Spleen (tissue), 11 donors: ENCODE results near the gene ATL2. TPM values are rescaled to one million over a fixed set of nuclear protein-coding genes. Genes with fewer than 3 reads are reported as not detected.
"Not testable (repeated sequence)": the region's sequence is repeated elsewhere in the genome, so short reads cannot be mapped to it uniquely, and the experiment has no call there.

ENCODE experiments used
- DNase-seq: peaks from one replicate; pipeline ENCODE4 v3.0.0-alpha.2; 2020
- H3K27ac ChIP-seq, 8 donors: fragments of 200-600 bp; sonication (generic) in 7 of 8; 1 replicate in 4 of 8; 2 replicates in 4 of 8; pipeline versions ENCODE4 v1.5.0 to v1.8.0; 2016 to 2021; ENCODE audit warnings: inconsistent platforms in 4 of 8, mild to moderate bottlenecking in 4 of 8, moderate library complexity in 1 of 8
- H3K27me3 ChIP-seq, 7 donors: fragments of 200-600 bp; sonication (generic) in 6 of 7; replicated peaks in 1 of 7; 1 replicate in 4 of 7; 2 replicates in 3 of 7; pipeline versions ENCODE4 v1.5.0 to v1.8.0; 2016 to 2021; ENCODE audit warnings: inconsistent platforms in 3 of 7, mild to moderate bottlenecking in 1 of 7
- H3K36me3 ChIP-seq, 6 donors: fragments of 200-600 bp; sonication (generic) in 5 of 6; 1 replicate in 4 of 6; 2 replicates in 2 of 6; pipeline versions ENCODE4 v1.5.0 to v1.8.0; 2016 to 2021; ENCODE audit warnings: inconsistent platforms in 2 of 6
- H3K4me1 ChIP-seq, 6 donors: fragments of 200-600 bp; sonication (generic) in 5 of 6; 1 replicate in 3 of 6; 2 replicates in 3 of 6; pipeline versions ENCODE4 v1.5.0 to v1.8.0; 2016 to 2021; ENCODE audit warnings: inconsistent platforms in 3 of 6
- H3K4me3 ChIP-seq, 8 donors: fragments of 200-600 bp; sonication (generic) in 7 of 8; 1 replicate in 4 of 8; 2 replicates in 4 of 8; pipeline versions ENCODE4 v1.5.0 to v1.8.0; 2016 to 2021; ENCODE audit warnings: inconsistent platforms in 4 of 8, mild to moderate bottlenecking in 4 of 8, moderate library complexity in 2 of 8
- H3K9me3 ChIP-seq, 8 donors: fragments of 200-600 bp; sonication (generic) in 7 of 8; 1 replicate in 4 of 8; 2 replicates in 4 of 8; pipeline versions ENCODE4 v1.5.0 to v1.8.0; 2016 to 2021; ENCODE audit warnings: inconsistent platforms in 4 of 8
- CTCF ChIP-seq, 11 experiments: fragments of 200-600 bp in 7 of 11; fragments of 450-650 bp in 4 of 11; sonication (generic) in 4 of 11; IDR thresholded peaks in 8 of 11; conservative IDR thresholded peaks in 3 of 11; 1 replicate in 7 of 11; 2 replicates in 4 of 11; pipeline versions ENCODE4 v1.4.0 to v1.8.0; 2016 to 2021; ENCODE audit warnings: antibody characterized with exemption in 11 of 11, inconsistent platforms in 4 of 11, mild to moderate bottlenecking in 1 of 11
- POLR2A ChIP-seq, 3 donors: fragments of 450-650 bp; IDR thresholded peaks; one replicate each; pipeline ENCODE4 v1.5.1; 2017; ENCODE audit warnings: antibody characterized with exemption in 3 of 3, mild to moderate bottlenecking in 1 of 3
- POLR2AphosphoS5 ChIP-seq, 3 donors: sonication (generic); formaldehyde crosslinking; IDR thresholded peaks; one replicate each; pipeline ENCODE4 v1.5.1; 2017; ENCODE audit warnings: antibody characterized with exemption in 3 of 3
- WGBS, 5 donors: extraction: QIAGEN DNeasy Blood & Tissue Kit in 3 of 5; methylation state at CpG; one replicate each; pipeline versions ENCODE4 v1.1.5 to v1.1.7; 2013 to 2018; 5-methylcytosine and 5-hydroxymethylcytosine counted together
- intact Hi-C: fragments of 100-400 bp; cut with DNase I; formaldehyde crosslinking; loops from one replicate; pipeline ENCODE4 v1.15.0; 2023; ENCODE audit warnings: low total_unique reads
- polyA plus RNA-seq, 3 donors: library from polyadenylated mRNA; stranded (reverse); fragments of 200-250 nt; gene quantifications; one replicate each; pipeline ENCODE4 v1.2.1, GENCODE V29; 2013
- total RNA-seq, 7 donors: library from RNA; depleted of rRNA in 3 of 7; stranded (reverse); fragments of >200 nt in 3 of 7; fragmentation: NEBNext Ultra II Directional in 4 of 7; extraction: Animal tissue kit (Norgen Biotek cat#: 25700) in 4 of 7; gene quantifications; one replicate each; pipeline versions ENCODE4 v1.1.0 to v1.2.1, GENCODE V29; 2016 to 2021
- donor health status: healthy with polysubstance abuse.
- donor health status: DM: no; HTN: no; CAD: no; lungs with moderate emphysema.
- donor health status: DM: no; HTN: no; CAD: no.
- donor health status: Bipolar disorder and iron deficiency.
- donor health status: healthy.
- donor health status: DM: no; HTN: no; CAD: no.
- donor health status: DM: yes; HTN: yes; CAD: no.

ATL2 gene
- total and polyA plus RNA-seq, 10 donors = 17.5 to 100 (median 64.2) TPM

- Histone ChIP-seq H3K27ac (no peak overlapping the region), H3K27me3 (peaks cover 0 to 8% (median 0%) of the 10 kb centered on the region in 7 donors), H3K4me3 (no peak overlapping the region), H3K9me3 (no peaks in the 10 kb centered on the region), H3K4me1 (no peaks in the 10 kb centered on the region), H3K36me3 (no peaks in the 10 kb centered on the region)
- DNase-seq = no peak
- whole genome bisulfite sequencing, 5 donors = 84 to 98% (median 91%) methylated on average over 6 of the region's 6 CpGs
- intact Hi-C loops = no loop called here
- TF ChIP-seq CTCF (IDR thresholded peaks at IDR 0.05 in 8 of 11, conservative IDR thresholded peaks at IDR 0.05 in 3 of 11) (no peak), POLR2A (IDR thresholded peaks at IDR 0.05) (no peak), POLR2AphosphoS5 (IDR thresholded peaks at IDR 0.05) (no peak)
These were observed 95.9 kb downstream of the ATL2 start for GRCh38 chr2:38281095-38281742.

- Histone ChIP-seq H3K36me3 (no peaks in the 10 kb centered on the region), H3K9me3 (no peaks in the 10 kb centered on the region), H3K4me3 (no peak overlapping the region), H3K27ac (no peak overlapping the region), H3K4me1 (peaks cover 0 to 4% (median 0%) of the 10 kb centered on the region in 6 donors), H3K27me3 (no peaks in the 10 kb centered on the region)
- intact Hi-C loops = loop anchor here (5.0 to 10.0 kb wide), 2 partner anchors 297 to 884 kb away; no protein-coding TSS in a partner anchor
- no peak for TF ChIP-seq POLR2AphosphoS5 (IDR thresholded peaks at IDR 0.05)
- TF ChIP-seq CTCF (IDR thresholded peaks at IDR 0.05 in 8 of 11, conservative IDR thresholded peaks at IDR 0.05 in 3 of 11) = no peak
- TF ChIP-seq POLR2A (IDR thresholded peaks at IDR 0.05) = no peak
- whole genome bisulfite sequencing, 5 donors = 67 to 86% (median 72%) methylated on average over 4 of the region's 4 CpGs
- DNase-seq = no peak
These were observed 97.9 kb downstream of the ATL2 start for GRCh38 chr2:38279201-38279600.

- WGBS, 5 donors = 77 to 90% (median 89%) methylated on average over 9 of the region's 9 CpGs
These were observed 99.0 kb downstream of the ATL2 start for GRCh38 chr2:38278117-38278438.

GRCh38 chr2:38277245-38278116 is 99.6 kb downstream of the ATL2 start:
- no peaks in the 10 kb centered on the region for H3K36me3 ChIP-seq
- intact Hi-C loops = loop anchor here (5.0 to 10.0 kb wide), 2 partner anchors 295 to 883 kb away; no protein-coding TSS in a partner anchor
- TF ChIP-seq POLR2AphosphoS5 (IDR thresholded peaks at IDR 0.05) = no peak
- TF ChIP-seq CTCF (IDR thresholded peaks at IDR 0.05 in 8 of 11, conservative IDR thresholded peaks at IDR 0.05 in 3 of 11) = no peak
- peaks cover 0 to 4% (median 0%) of the 10 kb centered on the region in 6 donors for H3K4me1 ChIP-seq
- H3K27me3 ChIP-seq = no peaks in the 10 kb centered on the region
- WGBS, 5 donors = 66 to 76% (median 72%) methylated on average over 6 of the region's 6 CpGs
- no peaks in the 10 kb centered on the region for H3K9me3 ChIP-seq
- H3K27ac ChIP-seq = no peak overlapping the region
- no peak overlapping the region for H3K4me3 ChIP-seq
- DNase-seq = no peak

More at GRCh38 chr2:38278117-38278438, 99.0 kb downstream of the ATL2 start:
- intact Hi-C loops = loop anchor here (5.0 to 10.0 kb wide), 2 partner anchors 296 to 883 kb away; no protein-coding TSS in a partner anchor
- not testable (repeated sequence) for H3K36me3 ChIP-seq, H3K9me3 ChIP-seq, H3K4me3 ChIP-seq, H3K4me1 ChIP-seq, H3K27me3 ChIP-seq, DNase-seq, H3K27ac ChIP-seq
